NCI-H2107 treated with DMSO at 0.1 percent for 48 hours (cell line): ENCODE results near the gene TIGD1.

Experiments used
- DNase-seq: peaks from one replicate; lab custom pipeline; 2025; ENCODE audit not compliant: unreplicated experiment; lab: John Stamatoyannopoulos, UW

The TIGD1 gene

DNA sequence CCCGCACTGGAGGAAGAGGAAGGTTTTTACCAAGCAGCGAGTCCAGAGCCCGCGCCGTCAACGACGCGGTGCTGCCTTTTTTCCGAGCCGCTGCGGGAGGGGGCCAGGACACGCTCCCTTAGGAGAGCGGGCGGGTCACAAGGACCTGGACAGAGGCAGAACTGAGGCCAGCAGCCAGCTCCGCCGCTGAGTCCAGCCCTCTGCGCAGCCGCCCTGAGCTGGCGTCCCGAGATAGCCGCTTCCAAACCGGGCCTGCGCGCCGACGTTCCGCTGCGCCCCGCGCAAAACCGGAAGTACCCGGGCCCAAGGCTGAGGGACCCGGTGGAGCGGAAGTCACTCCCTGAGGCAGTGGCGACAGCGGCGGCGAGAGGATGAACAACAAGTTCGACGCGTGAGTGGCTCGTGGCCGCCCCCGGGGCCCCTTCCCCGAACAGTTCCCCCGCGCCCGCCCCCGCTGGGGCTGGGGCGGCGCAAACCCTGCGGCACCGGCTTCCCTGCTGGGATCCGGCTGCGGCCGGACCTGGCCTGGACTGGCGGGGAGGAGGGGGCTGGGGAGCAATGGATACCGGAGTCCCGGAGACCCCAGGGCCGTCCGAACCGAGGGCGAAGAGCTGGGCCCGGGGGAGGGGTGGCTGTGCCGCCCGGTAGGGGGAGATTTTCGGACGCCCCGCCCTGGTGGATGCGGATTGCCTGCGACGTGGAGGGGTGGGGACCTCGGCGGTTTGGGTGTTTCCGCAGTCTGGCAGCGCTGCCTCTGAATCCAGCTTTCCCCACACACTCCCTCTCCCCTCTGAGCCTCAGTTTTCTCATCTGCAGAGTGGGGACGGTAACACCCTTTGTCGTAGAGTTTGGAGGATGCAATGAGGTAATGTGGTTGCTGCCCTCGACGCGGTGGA is at the start of gene TIGD1, which contains the start of gene EIF4E2:
TSS of gene TIGD1 (minus strand) at position 204 of the 896 bp plus-strand sequence. CDS start 675 bp downstream, outside the sequence.
TSS of gene EIF4E2 (plus strand) at position 336 of the 896 bp plus-strand sequence. CDS start at position 372, 36 bp downstream.
- DNase-seq = peak; percentile 58

DNA sequence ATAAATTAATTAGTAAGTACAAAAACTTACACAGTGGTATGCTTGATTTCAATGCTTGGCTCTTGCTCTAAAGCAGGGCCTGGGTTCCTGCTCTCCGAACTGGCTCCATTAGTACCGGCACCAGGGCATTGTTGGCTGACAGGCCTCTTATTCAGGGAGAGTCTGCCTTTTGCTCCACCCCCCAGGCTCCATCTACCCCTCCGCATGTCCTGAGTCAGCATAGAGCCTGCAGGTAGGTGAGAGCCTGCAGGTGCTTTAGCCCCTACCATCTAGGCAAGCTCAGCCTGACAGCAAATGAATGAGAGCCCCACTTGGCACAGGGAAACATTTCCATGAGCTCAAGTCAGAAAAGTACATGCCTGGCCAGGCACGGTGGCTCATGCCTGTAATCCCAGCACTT is 47.9 kb upstream of the TIGD1 start:
- no peak for DNase-seq

DNA sequence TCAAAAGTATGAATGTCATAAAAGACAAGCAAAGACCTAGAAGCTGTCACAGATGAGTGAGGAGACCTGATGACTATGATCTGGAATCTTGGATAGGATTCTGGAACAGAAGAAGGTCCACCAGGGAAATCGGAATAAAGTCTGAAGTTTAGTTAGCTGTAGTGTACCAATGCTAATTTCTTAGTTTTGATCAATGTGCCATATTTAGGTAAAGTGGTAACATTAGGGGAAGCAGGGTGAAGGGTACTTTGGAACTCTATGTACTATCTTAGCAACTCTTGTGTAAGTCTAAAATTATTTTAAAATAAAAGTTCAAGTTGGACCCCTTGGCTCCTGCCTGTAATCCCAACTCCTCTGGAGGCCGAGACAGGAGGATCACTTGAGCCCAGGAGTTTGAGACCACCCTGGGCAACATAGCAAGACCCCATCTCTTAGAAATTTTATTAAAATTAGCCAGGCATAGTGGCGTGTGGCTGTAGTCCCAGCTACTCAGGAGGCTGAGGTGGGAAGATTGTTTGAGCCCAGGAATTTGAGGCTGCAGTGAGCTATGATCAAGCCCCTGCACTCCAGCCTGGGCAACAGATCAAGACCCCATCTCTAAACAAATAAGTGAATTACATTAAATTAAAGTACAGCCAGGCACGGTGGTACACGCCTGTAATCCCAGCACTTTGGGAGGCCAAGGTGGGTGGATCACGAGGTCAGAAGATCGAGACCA is 47.2 kb upstream of the TIGD1 start:
- no peak for DNase-seq

DNA sequence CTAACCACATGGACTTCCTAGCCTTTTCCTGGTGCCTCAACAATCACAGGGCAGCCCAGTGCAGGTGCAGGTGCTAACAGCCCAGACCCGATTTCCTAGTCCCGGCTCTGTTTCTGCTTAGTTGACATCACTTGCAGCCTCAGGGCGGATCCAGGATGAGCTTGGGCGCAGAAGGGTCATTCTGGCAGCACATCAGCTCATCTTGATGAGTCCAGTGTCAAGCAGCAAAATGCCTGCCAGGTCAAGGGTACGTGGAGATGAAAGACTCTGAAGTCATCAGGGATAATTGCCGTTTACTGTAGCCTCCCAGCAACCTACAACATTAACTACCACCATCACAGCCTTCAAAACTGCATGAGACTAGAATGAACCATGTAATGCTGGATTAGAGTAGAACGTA is 43.6 kb upstream of the TIGD1 start:
- DNase-seq = no peak

DNA sequence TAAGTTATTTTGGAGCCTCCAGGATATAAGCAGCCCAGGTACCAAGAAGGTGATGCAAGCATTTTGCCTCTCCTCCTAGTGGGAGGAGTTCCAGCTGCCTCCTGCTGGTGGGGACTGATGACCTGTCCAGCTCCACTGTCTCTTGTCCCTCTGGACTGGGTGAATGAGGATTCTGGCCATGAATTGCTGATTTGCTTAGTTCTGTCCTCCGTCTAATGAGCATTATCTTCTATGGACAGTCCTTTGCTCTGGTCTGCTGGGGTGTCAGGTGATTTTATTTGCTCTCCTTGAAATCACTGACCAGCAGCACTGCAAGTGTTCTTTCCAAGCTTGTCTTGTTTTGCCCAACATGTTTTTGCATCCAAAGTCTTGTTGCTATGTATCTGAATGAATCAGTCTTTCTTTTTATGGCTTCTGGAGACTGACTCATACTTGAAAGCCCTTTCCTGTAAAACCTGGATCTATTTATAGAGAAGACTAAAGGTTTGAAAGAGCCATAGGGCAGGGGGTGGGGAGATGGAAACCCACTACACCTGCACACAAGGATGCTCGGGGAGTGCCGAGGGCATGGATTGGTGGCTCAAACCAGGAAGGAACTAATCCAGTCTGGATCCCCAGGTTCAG is 42.5 kb upstream of the TIGD1 start:
- no peak for DNase-seq

DNA sequence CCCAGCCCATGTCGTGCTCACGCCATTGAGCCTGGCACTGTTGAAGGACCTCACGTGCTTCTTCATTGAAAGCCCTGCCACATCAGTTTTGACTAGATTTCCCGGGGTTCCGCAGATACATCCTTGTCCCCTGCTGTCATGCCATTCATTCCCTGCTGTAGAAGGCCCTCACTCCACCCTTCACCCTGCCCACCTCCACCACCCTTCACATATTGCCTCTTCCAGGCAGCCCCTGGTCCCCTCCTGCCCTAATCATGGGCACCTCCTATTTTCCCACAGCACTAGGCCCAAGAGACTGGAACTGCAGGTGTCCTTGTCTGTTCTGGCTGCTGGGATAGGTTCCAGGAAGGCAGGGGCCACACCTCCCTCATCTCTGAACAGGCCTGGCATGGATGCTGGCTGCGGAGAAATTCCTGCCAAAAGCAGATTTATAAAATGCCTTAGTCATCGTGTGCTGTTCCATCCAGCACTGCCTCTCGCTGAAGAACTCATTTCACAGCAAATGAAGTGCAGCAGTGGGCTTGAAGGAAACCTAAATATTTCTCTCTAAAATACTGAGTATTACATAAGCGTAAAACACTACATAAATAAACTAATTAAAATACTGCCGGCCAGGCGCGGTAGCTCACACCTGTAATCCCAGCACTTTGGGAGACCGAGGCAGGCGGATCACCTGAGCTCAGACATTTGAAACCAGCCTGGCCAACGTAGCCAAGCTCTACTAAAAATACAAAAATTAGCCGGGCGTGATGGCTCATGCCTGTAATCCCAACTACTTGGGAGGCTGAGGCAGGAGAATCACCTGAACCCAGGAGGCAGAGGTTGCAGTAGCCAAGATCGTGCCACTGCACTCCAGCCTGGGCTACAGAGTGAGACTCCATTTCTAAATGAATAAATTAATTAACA is 38.6 kb upstream of the TIGD1 start:
- no peak for DNase-seq

DNA sequence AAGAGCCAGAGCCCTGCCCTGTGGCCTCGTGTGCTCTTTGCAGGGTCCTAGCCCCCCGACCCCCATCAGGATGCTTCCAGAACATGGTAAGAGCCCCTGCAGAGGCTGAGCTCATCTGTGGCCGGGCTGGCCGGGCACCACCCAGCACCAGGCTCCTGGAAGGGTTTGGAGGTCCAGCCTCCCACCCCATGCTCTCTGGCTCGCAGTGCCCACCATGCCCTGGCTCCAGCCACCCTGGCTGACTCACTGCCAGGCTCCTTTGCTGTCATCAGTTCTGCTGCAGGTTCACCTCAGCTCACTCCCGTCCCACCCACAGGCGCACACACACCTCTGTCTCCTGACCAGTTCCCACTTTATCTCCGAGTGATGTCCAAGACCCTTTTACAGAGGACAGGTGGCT is 37.7 kb upstream of the TIGD1 start:
- no peak for DNase-seq

DNA sequence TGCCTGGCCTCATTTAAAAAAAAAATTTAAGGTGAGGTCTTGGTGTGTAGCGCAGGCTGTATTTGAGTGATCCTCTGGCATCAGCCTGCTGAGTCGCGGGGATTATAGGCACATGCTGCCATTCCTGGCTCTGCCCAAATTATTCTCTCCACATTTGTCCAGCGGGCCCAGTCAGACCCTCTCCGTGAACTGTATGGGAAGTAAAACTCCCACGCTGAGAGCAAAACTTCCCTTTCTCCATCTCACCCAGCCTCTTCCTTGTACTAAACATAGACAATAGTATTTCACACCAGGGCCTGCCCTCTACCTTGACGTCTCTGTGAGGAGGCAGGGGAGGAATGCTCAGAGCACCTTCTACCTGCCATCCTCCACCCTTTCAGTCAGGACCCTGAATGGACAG is 37.2 kb upstream of the TIGD1 start:
- no peak for DNase-seq

DNA sequence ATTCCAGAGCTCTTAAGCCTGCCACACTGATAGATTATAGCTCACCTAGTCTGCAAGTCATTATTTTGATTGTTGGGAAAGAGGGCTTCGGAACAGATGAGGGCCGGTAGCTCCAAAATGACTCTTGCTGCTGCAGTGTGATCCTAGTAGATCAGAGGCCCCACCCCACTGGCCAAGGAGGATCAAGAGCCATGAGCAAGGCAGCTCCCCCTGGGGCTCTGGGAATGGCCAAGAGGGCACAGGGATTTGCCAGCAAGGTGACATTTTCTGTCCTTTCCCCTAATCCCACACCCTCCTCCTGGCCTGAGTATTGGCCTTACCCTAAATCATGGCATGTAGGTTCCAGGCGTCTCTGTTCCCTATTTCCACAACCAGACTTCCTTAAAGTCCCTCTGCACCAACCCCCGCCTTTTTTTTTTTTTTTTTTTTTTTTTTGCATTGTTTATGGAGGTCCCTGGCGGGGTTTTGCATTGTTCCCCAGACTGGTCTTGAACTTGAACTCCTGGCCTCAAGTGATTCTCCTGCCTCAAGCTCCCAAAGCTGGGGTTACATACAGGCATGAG is 36.7 kb upstream of the TIGD1 start:
- DNase-seq = no peak

DNA sequence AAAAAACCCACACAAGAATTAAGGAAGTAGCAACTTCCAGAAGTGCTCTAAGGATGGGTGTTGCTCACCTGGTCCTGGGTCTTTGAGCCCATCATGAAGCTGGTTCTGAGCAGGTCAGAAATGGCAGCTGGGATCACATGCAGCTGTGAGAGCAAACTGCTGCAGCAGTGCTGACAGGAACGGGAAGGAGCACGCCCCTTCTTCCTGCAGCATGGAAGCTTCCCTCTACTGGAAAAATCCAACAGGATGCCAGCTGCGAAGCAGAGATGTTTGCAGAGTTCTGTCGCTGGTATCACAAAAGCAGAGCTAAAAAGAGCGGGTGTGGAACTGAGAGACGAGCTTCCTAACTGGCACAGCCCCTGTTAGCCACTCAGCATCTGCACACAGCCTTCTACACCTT is 33.9 kb upstream of the TIGD1 start:
- DNase-seq = no peak

DNA sequence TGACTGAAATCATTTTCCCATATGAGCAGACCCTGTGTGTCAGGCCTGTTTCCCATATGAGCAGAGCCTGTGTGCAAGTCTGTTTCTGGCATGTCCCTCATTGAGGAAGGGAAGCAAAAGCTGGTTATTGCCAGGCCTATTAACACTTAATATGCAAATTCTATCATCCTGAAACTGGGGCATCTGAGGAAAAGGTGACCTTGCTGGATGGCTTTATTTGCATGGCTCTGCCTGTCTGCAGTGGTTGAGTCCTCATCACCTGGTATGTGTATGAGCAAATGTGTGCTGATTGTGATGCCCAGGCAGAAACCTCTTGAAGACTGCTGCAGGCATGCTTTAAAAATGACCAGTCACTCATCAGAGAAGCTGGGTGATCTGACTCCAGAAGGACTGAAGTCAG is 31.4 kb upstream of the TIGD1 start:
- no peak for DNase-seq

DNA sequence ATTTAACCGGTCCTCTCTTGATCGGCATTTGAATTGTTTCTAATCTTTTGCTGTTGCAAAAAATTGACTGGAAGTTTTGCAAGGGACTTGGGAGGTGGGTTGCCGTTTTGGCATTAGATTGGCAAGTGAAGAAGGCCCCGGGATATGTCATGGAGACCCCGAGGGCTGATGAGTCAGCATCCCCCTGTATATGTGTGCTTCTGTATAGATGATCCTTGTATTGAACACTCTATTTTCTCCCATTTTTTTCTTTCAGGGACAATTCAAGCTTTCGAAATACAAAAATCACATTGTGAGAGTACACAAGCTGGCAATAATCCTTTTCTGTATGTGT is 30.3 kb upstream of the TIGD1 start:
- DNase-seq = no peak

DNA sequence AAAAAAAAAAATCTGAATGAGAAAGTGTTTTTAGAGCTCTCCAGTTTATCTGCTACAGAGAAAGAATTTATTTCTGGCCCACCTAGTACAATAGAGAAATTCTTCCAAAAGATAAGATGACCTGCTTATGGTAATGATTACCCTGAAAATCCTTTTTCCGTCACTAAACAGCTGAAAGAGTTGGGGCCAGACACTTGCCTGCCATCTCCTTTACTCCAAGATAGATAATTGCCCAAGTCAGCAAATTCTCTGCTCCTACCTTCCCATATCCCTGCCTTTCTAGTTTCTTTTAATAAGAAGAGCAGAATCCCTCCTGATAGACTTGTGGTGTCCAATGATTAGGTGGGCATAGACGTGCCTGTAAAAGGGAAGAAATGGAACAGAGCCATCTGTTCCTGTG is 28.3 kb upstream of the TIGD1 start:
- DNase-seq = no peak

DNA sequence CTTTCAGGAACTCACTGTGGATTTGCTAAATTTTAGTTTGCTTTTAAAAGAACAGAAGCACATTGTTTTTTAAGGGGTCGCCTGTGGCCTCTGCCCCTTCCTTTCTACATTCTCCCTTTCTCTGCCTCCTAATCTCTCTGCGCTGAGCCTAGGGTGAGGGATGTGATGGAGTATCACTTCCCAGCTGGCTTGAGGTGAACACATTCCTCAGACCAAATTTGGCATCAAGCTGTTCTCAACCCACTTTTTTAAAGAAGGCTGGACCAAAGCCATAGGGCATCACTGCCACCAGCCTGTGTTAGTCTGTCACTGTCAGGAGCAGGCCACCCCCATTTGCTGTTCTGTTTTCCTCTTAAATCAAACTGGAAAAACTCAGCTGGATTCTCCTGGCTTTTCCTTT is 27.5 kb upstream of the TIGD1 start:
- DNase-seq = no peak

DNA sequence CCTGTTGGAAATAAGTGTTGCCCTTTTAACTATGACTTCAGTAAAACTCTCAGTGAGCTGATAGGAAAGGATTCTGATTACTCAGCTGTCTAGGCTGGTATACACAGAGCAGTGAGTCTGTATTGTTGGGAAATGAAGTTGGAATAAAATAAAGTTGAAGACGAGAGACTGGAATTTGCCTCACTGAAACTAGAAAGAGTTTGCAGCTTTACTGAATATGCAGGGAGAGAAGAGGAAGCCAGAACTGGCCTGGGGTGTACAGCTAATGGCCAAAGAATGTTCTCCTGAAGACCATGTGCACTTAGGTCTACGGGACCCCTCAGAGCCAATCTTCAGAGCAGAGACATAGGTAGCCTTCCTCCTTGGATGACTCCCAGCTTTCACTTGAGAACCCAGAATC is 26.6 kb upstream of the TIGD1 start:
- DNase-seq = no peak

DNA sequence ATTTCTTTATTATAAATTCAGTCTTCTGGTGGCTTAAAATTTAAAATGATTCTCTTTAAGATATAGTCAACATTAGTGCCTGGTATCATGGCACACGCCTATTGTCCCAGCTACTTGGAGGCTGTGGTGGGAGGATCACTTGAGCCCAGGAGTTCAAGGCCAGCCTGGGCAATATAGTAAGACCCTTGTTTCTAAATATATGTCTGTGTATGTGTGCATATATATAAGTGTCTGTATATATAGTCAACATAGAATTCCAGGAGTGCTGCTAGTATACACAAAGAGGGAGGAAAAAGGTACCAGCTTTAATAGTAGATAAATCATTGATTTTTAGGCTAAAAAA is 25.0 kb upstream of the TIGD1 start:
- DNase-seq = no peak

DNA sequence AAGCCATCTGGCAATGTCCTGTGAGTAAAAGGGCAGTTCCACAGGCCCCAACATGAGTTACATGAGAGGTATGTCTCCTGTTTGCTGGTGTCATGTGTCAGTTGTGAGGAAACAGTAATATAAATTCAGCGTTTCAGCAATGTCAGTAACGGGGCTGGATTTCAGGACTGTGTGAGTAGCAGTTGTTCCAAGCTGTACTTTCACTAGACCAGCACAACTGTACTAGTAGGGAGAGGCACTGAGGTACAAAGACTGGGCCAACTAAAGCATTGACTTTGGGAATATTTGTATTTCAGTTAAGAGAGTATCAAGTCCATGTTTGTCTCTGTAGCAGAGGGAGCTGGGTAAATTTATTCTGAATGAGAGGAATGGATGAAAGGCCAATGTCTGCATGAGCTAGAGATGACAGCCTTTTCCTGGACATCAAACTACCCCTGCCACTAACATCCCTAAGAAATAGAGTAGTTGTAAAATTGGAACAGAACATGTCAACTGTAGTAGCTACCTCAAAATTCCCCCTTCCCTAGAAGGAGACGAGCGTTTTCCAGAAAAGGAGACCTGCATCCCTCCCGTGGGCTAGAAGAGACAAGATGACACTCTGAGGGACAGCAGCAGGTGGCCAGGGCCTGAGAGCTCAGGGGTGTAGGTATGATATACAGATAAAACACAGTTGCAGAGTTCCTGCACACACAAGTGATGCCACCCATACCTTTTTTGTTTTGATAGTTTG is 24.5 kb upstream of the TIGD1 start:
- no peak for DNase-seq

DNA sequence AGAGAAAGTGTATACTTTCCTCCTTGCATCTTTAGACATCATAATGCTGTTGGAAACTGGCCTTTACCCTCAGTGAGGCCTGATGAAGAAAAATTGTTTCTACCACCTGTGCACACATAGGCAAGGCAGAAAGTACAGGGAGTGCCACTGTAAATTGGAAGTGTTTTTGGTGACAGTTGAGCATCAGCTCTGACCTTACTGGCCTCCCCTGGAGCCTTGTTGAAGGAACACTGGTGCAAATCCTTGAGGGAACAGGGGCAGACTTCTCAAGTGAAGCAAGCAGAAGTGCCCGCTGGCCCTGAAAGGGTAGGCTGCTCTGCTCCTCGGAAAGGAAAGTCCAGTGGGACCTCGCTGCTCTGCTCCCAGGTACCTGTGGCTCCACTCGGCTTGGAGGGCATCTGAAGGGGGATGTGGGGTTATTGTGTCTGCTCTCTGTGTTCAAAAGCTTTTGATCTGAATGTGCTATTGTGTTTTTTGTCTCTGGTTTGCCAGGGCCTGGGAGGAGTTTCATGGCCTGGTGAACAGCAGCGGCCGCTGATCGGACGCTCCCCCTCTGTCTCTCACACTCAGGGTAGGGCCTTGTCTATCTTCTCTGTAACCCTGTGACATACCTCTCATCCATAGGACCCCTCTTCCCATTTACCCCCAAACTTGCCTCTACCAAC is 23.5 kb upstream of the TIGD1 start:
- no peak for DNase-seq

DNA sequence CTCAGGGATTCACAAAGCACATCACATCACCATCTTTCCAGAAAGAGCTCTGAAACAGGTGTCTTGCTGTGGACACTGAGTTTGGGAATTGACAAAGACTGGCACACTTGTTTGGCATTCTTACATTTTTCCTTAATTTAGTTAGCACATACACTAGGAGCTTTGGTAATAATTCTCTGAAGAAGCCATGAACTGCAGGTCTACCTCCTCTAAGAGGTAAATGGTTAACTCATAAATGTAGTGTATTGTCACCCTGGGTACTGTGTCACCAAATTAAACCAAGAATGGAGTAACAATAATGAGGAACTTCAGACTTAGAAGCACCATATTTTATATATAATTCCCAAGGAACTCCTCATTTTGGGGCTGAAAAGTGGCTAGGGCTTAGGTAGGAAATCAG is 22.7 kb upstream of the TIGD1 start:
- no peak for DNase-seq
